ENCODE measurements around the gene ODR4.

GRCh38 chr1:186391841-186392240 is 16.2 kb downstream of the ODR4 start:
- TF ChIP-seq CTCF (IDR thresholded peaks at IDR 0.05) (no peak), POLR2A (IDR thresholded peaks at IDR 0.05) (no peak), POLR2AphosphoS5 (IDR thresholded peaks at IDR 0.05) (no peak), EP300 (IDR thresholded peaks at IDR 0.05) (no peak)

Data from upper lobe of left lung (tissue), 4 donors.